Esophagus muscularis mucosa (tissue), 4 donors: ENCODE results near the gene TGDS.

Source experiments
- EP300 ChIP-seq: sonication (generic); formaldehyde crosslinking; IDR thresholded peaks from one replicate; pipeline ENCODE4 v1.6.1; 2017; ENCODE audit warnings: antibody characterized with exemption
- POLR2A ChIP-seq: fragments of 450-650 bp; IDR thresholded peaks from one replicate; pipeline ENCODE4 v1.6.1; 2017; ENCODE audit warnings: antibody characterized with exemption, moderate library complexity, mild to moderate bottlenecking, low read depth
- POLR2AphosphoS5 ChIP-seq, 2 donors: sonication (generic); formaldehyde crosslinking; IDR thresholded peaks; one replicate each; pipeline ENCODE4 v1.6.1; 2017; ENCODE audit warnings: antibody characterized with exemption in 2 of 2
- TF ChIP-seq, protein P1 (sequence below), 3 experiments: fragments of 200-600 bp in 2 of 3; fragments of 450-650 bp in 1 of 3; sonication (generic) in 2 of 3; IDR thresholded peaks; one replicate each; pipeline ENCODE4 v1.5.1; 2017 to 2019; ENCODE audit warnings: antibody characterized with exemption in 3 of 3, mild to moderate bottlenecking in 2 of 3, moderate library complexity in 1 of 3

GRCh38 chr13:94560116-94560515, 35.8 kb downstream of the TGDS start:
- no peak for TF ChIP-seq EP300
- TF ChIP-seq POLR2AphosphoS5 (IDR thresholded peaks at IDR 0.05), result no peak
- no peak for TF ChIP-seq POLR2A
- TF ChIP-seq, protein P1, sequence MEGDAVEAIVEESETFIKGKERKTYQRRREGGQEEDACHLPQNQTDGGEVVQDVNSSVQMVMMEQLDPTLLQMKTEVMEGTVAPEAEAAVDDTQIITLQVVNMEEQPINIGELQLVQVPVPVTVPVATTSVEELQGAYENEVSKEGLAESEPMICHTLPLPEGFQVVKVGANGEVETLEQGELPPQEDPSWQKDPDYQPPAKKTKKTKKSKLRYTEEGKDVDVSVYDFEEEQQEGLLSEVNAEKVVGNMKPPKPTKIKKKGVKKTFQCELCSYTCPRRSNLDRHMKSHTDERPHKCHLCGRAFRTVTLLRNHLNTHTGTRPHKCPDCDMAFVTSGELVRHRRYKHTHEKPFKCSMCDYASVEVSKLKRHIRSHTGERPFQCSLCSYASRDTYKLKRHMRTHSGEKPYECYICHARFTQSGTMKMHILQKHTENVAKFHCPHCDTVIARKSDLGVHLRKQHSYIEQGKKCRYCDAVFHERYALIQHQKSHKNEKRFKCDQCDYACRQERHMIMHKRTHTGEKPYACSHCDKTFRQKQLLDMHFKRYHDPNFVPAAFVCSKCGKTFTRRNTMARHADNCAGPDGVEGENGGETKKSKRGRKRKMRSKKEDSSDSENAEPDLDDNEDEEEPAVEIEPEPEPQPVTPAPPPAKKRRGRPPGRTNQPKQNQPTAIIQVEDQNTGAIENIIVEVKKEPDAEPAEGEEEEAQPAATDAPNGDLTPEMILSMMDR (IDR thresholded peaks at IDR 0.05), result no peak
